IMR-90 (cell line): ENCODE results near the gene GRIK1. TPM values are rescaled to one million over a fixed set of nuclear protein-coding genes. Genes with fewer than 3 reads are reported as not detected.

Source experiments
- ATAC-seq: fragments of 200-7000 bp; cut with Tn5 transposase; 2 replicates; pipeline ENCODE4 v1.9.1; 2020; ENCODE audit warnings: low read depth, mild to moderate bottlenecking, moderate library complexity
- BruUV-seq: library from RNA; stranded (reverse); fragments of 400-500 nt; replicated peaks from 2 replicates; lab custom pipeline; 2021; lab: Mats Ljungman, UMichigan
- CTCF ChIA-PET: fragments of 300-600 bp; formaldehyde crosslinking; extraction: SDS; loops from one replicate; lab custom pipeline; 2021; ENCODE audit warnings: antibody characterized with exemption; lab: Yijun Ruan, JAX
- POLR2A ChIA-PET: fragments of 300-600 bp; sonication (Branson Sonifier 250); formaldehyde crosslinking; loops from one replicate; lab custom pipeline; 2022; ENCODE audit warnings: antibody characterized with exemption; ENCODE audit not compliant: unreplicated experiment; lab: Charles Lee
- DNase-seq: peaks from one replicate; pipeline ENCODE4 v3.0.0; 2013
- H2AFZ ChIP-seq: replicated peaks from 2 replicates; pipeline ENCODE3; 2013; ENCODE audit warnings: low read length, mild to moderate bottlenecking; ENCODE audit not compliant: poor library complexity
- H2AK5ac ChIP-seq: 2 replicates; pipeline ENCODE4 v1.6.1; 2013; ENCODE audit warnings: low read depth, low read length, inconsistent platforms
- H2AK9ac ChIP-seq: replicated peaks from 2 replicates; pipeline ENCODE3; 2013; ENCODE audit warnings: mild to moderate bottlenecking, low read depth, low read length, moderate library complexity; ENCODE audit not compliant: poor library complexity
- H2BK120ac ChIP-seq: 2 replicates; pipeline ENCODE4 v1.6.1; 2013; ENCODE audit warnings: low read depth, low read length, inconsistent platforms
- H2BK15ac ChIP-seq: 3 replicates; pipeline ENCODE4 v1.6.1; 2013; ENCODE audit warnings: low read depth, low read length, inconsistent platforms
- H2BK20ac ChIP-seq: 2 replicates; pipeline ENCODE4 v1.6.1; 2013; ENCODE audit warnings: low read depth, mild to moderate bottlenecking, inconsistent platforms, low read length, moderate library complexity
- H2BK5ac ChIP-seq: 2 replicates; pipeline ENCODE4 v1.6.1; 2013; ENCODE audit warnings: mild to moderate bottlenecking, low read depth, low read length, inconsistent platforms; ENCODE audit not compliant: poor library complexity, severe bottlenecking
- H3K14ac ChIP-seq: replicated peaks from 2 replicates; pipeline ENCODE4 v1.6.1; 2013; ENCODE audit warnings: low read depth, low read length, inconsistent platforms
- H3K18ac ChIP-seq: 2 replicates; pipeline ENCODE4 v1.6.1; 2013; ENCODE audit warnings: low read depth, low read length, control low read depth
- H3K23ac ChIP-seq: 2 replicates; pipeline ENCODE4 v1.6.1; 2013; ENCODE audit warnings: low read depth, low read length, inconsistent platforms
- H3K27ac ChIP-seq: 2 replicates; pipeline ENCODE4 v1.5.1; 2013; ENCODE audit warnings: mild to moderate bottlenecking, control low read depth, low read length; ENCODE audit not compliant: insufficient read depth
- H3K27me3 ChIP-seq: 2 replicates; pipeline ENCODE4 v1.6.1; 2013; ENCODE audit warnings: low read length; ENCODE audit not compliant: control insufficient read depth, insufficient read depth
- H3K36me3 ChIP-seq: 2 replicates; pipeline ENCODE4 v1.6.1; 2013; ENCODE audit warnings: low read length, mixed read lengths; ENCODE audit not compliant: control insufficient read depth, insufficient read depth
- H3K4ac ChIP-seq: 2 replicates; pipeline ENCODE4 v1.6.1; 2013; ENCODE audit warnings: low read depth, low read length, inconsistent platforms
- H3K4me1 ChIP-seq: 2 replicates; pipeline ENCODE4 v1.6.1; 2013; ENCODE audit warnings: low read length, mixed read lengths; ENCODE audit not compliant: control insufficient read depth, insufficient read depth
- H3K4me2 ChIP-seq: 2 replicates; pipeline ENCODE4 v1.6.1; 2013; ENCODE audit warnings: low read depth, mild to moderate bottlenecking, control low read depth, low read length, moderate library complexity
- H3K4me3 ChIP-seq: 2 replicates; pipeline ENCODE4 v1.5.1; 2013; ENCODE audit warnings: low read depth, mild to moderate bottlenecking, control low read depth, low read length, moderate library complexity; ENCODE audit not compliant: insufficient read depth
- H3K56ac ChIP-seq: 2 replicates; pipeline ENCODE4 v1.6.1; 2013; ENCODE audit warnings: low read length, inconsistent platforms; ENCODE audit not compliant: insufficient read depth; ENCODE audit errors: extremely low read depth
- H3K79me1 ChIP-seq, 2 experiments: 2 replicates each; pipeline ENCODE4 v1.6.1; 2013; ENCODE audit warnings: low read length in 2 of 2, inconsistent platforms in 1 of 2, low read depth in 1 of 2
- H3K9ac ChIP-seq: 2 replicates; pipeline ENCODE4 v1.6.1; 2013; ENCODE audit warnings: low read depth, low read length, control low read depth
- H3K9me1 ChIP-seq: 2 replicates; pipeline ENCODE4 v1.6.1; 2013; ENCODE audit warnings: low read length, inconsistent platforms; ENCODE audit not compliant: insufficient read depth
- H3K9me3 ChIP-seq: 2 replicates; pipeline ENCODE4 v1.6.1; 2013; ENCODE audit warnings: low read length; ENCODE audit not compliant: control insufficient read depth, insufficient read depth
- H4K20me1 ChIP-seq: 2 replicates; pipeline ENCODE4 v1.6.1; 2013; ENCODE audit warnings: low read length, inconsistent platforms; ENCODE audit not compliant: insufficient read depth
- H4K5ac ChIP-seq: 2 replicates; pipeline ENCODE4 v1.6.1; 2013; ENCODE audit warnings: mild to moderate bottlenecking, low read depth, low read length, control low read depth
- H4K8ac ChIP-seq, 2 experiments: 2 replicates each; pipeline ENCODE4 v1.6.1; 2013; ENCODE audit warnings: low read depth in 2 of 2, low read length in 2 of 2, control low read depth in 1 of 2, inconsistent platforms in 1 of 2
- H4K91ac ChIP-seq: 2 replicates; pipeline ENCODE4 v1.6.1; 2013; ENCODE audit warnings: low read depth, low read length, inconsistent platforms; ENCODE audit not compliant: insufficient read depth
- CHD1 ChIP-seq: IDR thresholded peaks from 2 replicates; pipeline ENCODE4 v1.6.1; 2012; ENCODE audit warnings: low read depth, low read length, improper control_type of control experiment
- RFX5 ChIP-seq: IDR thresholded peaks from 2 replicates; pipeline ENCODE4 v1.8.0; 2012; ENCODE audit warnings: low read depth, mild to moderate bottlenecking, low read length, moderate library complexity
- WGBS, 2 experiments: methylation state at CpG; one replicate each; pipeline versions ENCODE4 v1.1.5 to v1.1.7; 2013; ENCODE audit warnings: missing lambda C conversion rate in 2 of 2; ENCODE audit not compliant: insufficient read length in 1 of 2; ENCODE audit errors: extremely low coverage in 2 of 2; 5-methylcytosine and 5-hydroxymethylcytosine counted together
- dilution Hi-C: fragments of 300-500 bp; cut with HindIII; formaldehyde crosslinking; loops from one replicate; pipeline ENCODE4 v1.14.3; 2018; ENCODE audit warnings: low sequenced_read_pairs; ENCODE audit not compliant: unreplicated experiment
- in situ Hi-C: fragments of 300-500 bp; cut with MboI; formaldehyde crosslinking; loops from 3 replicates; pipeline ENCODE4 v1.14.3; 2019; ENCODE audit warnings: low sequenced_read_pairs, inconsistent platforms, mixed read lengths
- intact Hi-C: fragments of 100-400 bp; cut with micrococcal nuclease; formaldehyde crosslinking; loops from 2 replicates; pipeline ENCODE4 v1.10.0; 2022
- polyA plus RNA-seq, 3 experiments: library from polyadenylated mRNA; depleted of rRNA; stranded (reverse); fragments of >200 nt; gene quantifications; 2 replicates each; pipeline ENCODE4 v1.2.3, GENCODE V29; 2012; ENCODE audit warnings: low replicate concordance in 1 of 3
- total RNA-seq: library from RNA; depleted of rRNA; stranded (reverse); fragments of >200 nt; gene quantifications from 2 replicates; pipeline ENCODE4 v1.2.3, GENCODE V29; 2012

GRIK1 gene
- total and polyA plus RNA-seq, 2 of the 4 experiments (the other 2 are of a cell fraction) = not detected

- H3K4ac ChIP-seq = no peak overlapping the region
- H2AK5ac ChIP-seq = no peak overlapping the region
- H3K56ac ChIP-seq = no peak overlapping the region
- no peak overlapping the region for H3K9ac ChIP-seq
- H3K4me3 ChIP-seq = no peak overlapping the region
- no peak overlapping the region for H3K27ac ChIP-seq
- H3K14ac ChIP-seq = no peak overlapping the region
- no peak overlapping the region for H3K4me2 ChIP-seq
- H3K36me3 ChIP-seq = no peaks in the 10 kb centered on the region
- no peaks in the 10 kb centered on the region for H3K79me1 ChIP-seq
- no peak overlapping the region for H2AK9ac ChIP-seq
- H4K5ac ChIP-seq = no peak overlapping the region
- WGBS, 2 experiments = no CpG with 5 or more reads among the region's 5 CpGs
- no peak for ATAC-seq
- POLR2A ChIA-PET = no interaction called here
- BruUV-seq = no TSS peak
- intact Hi-C loops (no loop called here), dilution Hi-C loops (no loop called here), in situ Hi-C loops (no loop called here)
- no peak overlapping the region for H4K8ac ChIP-seq
- no peak overlapping the region for H2BK120ac ChIP-seq
- TF ChIP-seq RFX5 (no peak), CHD1 (no peak)
- no peak overlapping the region for H2BK15ac ChIP-seq
- peaks cover 3% of the 10 kb centered on the region for H3K9me1 ChIP-seq
- DNase-seq = no peak
- no peak overlapping the region for H2BK20ac ChIP-seq
- no peak overlapping the region for H2AFZ ChIP-seq
- no peak overlapping the region for H3K23ac ChIP-seq
- no peak overlapping the region for H2BK5ac ChIP-seq
- H3K4me1 ChIP-seq = no peaks in the 10 kb centered on the region; the same call in 1 of the 2 replicates
- H3K9me3 ChIP-seq = no peaks in the 10 kb centered on the region
- CTCF ChIA-PET = no interaction called here
- H4K91ac ChIP-seq = no peak overlapping the region
- H4K20me1 ChIP-seq = no peaks in the 10 kb centered on the region
- no peaks in the 10 kb centered on the region for H3K27me3 ChIP-seq
- H3K18ac ChIP-seq = no peak overlapping the region
These were observed 247.9 kb downstream of the GRIK1 start for GRCh38 chr21:29691616-29692491.
